Osteoblast (primary cell): ENCODE measurements around the gene NDRG3. TPM values are rescaled to one million over a fixed set of nuclear protein-coding genes. Genes with fewer than 3 reads are reported as not detected.

Experiments
- DNase-seq: peaks from one replicate; pipeline ENCODE4 v3.0.0; 2011; ENCODE audit warnings: low spot score, mixed read lengths; ENCODE audit not compliant: insufficient read length; ENCODE audit errors: missing footprints
- H2AFZ ChIP-seq: 2 replicates; pipeline ENCODE4 v1.6.0; 2011; ENCODE audit warnings: mild to moderate bottlenecking, low read length
- H3K27ac ChIP-seq: 2 replicates; pipeline ENCODE4 v1.5.1; 2011; ENCODE audit warnings: mild to moderate bottlenecking, low read depth, low read length, moderate library complexity
- H3K27me3 ChIP-seq: 2 replicates; pipeline ENCODE4 v1.6.0; 2012; ENCODE audit warnings: mild to moderate bottlenecking, control low read depth, inconsistent platforms, low read length, moderate library complexity; ENCODE audit not compliant: insufficient read depth
- H3K36me3 ChIP-seq: 2 replicates; pipeline ENCODE4 v1.5.1; 2011; ENCODE audit warnings: mild to moderate bottlenecking, low read length, control low read depth, moderate library complexity; ENCODE audit not compliant: insufficient read depth
- H3K4me1 ChIP-seq: 2 replicates; pipeline ENCODE4 v1.5.1; 2011; ENCODE audit warnings: mild to moderate bottlenecking, low read length, control low read depth, moderate library complexity; ENCODE audit not compliant: insufficient read depth
- H3K4me2 ChIP-seq: 2 replicates; pipeline ENCODE4 v1.6.0; 2011; ENCODE audit warnings: mild to moderate bottlenecking, low read length; ENCODE audit not compliant: insufficient read depth
- H3K4me3 ChIP-seq: fragments of 200-600 bp; sonication (generic); 3 replicates; pipeline ENCODE4 v1.5.1; 2012; ENCODE audit warnings: mild to moderate bottlenecking, low read length, inconsistent platforms; ENCODE audit not compliant: insufficient read depth
- H3K79me2 ChIP-seq: 2 replicates; pipeline ENCODE4 v1.6.0; 2012; ENCODE audit warnings: mild to moderate bottlenecking, low read length, control low read depth, inconsistent platforms; ENCODE audit not compliant: insufficient read depth
- H3K9me3 ChIP-seq: 2 replicates; pipeline ENCODE4 v1.5.1; 2011; ENCODE audit warnings: low read depth, low read length, control low read depth
- H4K20me1 ChIP-seq: 2 replicates; pipeline ENCODE4 v1.6.0; 2012; ENCODE audit warnings: mild to moderate bottlenecking, low read length, control low read depth; ENCODE audit not compliant: insufficient read depth
- total RNA-seq: library from RNA; depleted of rRNA; stranded (reverse); fragments of >200 nt; gene quantifications from 2 replicates; pipeline ENCODE4 v1.2.3, GENCODE V29; 2012
- TF ChIP-seq, protein P1 (sequence below): IDR thresholded peaks from 2 replicates; pipeline ENCODE4 v1.5.1; 2011; ENCODE audit warnings: mild to moderate bottlenecking, low read depth, low read length, moderate library complexity; ENCODE audit errors: extremely low read depth

NDRG3 gene
- total RNA-seq, 1 donor, result 26.4 TPM

DNA sequence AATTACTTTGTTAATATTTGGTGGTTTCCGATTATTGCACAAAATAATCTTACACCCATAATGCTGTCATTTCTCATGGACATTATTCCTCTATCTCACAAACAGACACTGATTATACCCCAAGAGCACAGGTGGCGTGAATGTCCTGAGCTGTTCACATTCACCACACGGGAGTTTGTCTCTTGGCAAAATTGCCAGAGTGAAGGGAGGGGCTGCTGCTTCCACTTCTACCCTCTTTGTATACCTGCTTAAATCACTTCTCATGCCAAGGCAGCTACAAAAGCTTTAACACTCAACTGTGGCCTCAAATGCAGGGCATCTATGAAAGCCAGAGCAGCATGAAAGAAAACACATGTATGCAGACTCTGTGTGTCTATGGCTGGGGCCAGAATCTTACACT is 58.0 kb downstream of the NDRG3 start:
- Histone ChIP-seq H3K27me3 (no peaks in the 10 kb centered on the region), H3K4me3 (no peak overlapping the region), H3K4me2 (no peak overlapping the region), H3K4me1 (no peaks in the 10 kb centered on the region), H4K20me1 (no peaks in the 10 kb centered on the region), H3K79me2 (no peaks in the 10 kb centered on the region), H3K27ac (no peak overlapping the region), H3K9me3 (no peaks in the 10 kb centered on the region), H3K36me3 (peaks cover 7% of the 10 kb centered on the region), H2AFZ (no peak overlapping the region)
- TF ChIP-seq, protein P1, sequence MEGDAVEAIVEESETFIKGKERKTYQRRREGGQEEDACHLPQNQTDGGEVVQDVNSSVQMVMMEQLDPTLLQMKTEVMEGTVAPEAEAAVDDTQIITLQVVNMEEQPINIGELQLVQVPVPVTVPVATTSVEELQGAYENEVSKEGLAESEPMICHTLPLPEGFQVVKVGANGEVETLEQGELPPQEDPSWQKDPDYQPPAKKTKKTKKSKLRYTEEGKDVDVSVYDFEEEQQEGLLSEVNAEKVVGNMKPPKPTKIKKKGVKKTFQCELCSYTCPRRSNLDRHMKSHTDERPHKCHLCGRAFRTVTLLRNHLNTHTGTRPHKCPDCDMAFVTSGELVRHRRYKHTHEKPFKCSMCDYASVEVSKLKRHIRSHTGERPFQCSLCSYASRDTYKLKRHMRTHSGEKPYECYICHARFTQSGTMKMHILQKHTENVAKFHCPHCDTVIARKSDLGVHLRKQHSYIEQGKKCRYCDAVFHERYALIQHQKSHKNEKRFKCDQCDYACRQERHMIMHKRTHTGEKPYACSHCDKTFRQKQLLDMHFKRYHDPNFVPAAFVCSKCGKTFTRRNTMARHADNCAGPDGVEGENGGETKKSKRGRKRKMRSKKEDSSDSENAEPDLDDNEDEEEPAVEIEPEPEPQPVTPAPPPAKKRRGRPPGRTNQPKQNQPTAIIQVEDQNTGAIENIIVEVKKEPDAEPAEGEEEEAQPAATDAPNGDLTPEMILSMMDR, result no peak
- DNase-seq, result no peak

- Histone ChIP-seq H3K27ac (no peak overlapping the region), H3K79me2 (no peaks in the 10 kb centered on the region), H3K4me2 (no peak overlapping the region), H4K20me1 (no peaks in the 10 kb centered on the region), H3K4me1 (no peaks in the 10 kb centered on the region), H3K36me3 (peaks cover 11% of the 10 kb centered on the region), H3K27me3 (no peaks in the 10 kb centered on the region), H2AFZ (no peak overlapping the region), H3K4me3 (no peak overlapping the region), H3K9me3 (no peaks in the 10 kb centered on the region)
- TF ChIP-seq, protein P1, result no peak
- no peak for DNase-seq
Observed at GRCh38 chr20:36686944-36687343, 58.9 kb downstream of the NDRG3 start.

GRCh38 chr20:36686504-36686903 is 59.4 kb downstream of the NDRG3 start:
- Histone ChIP-seq H3K36me3 (peaks cover 11% of the 10 kb centered on the region), H3K4me3 (no peak overlapping the region), H2AFZ (no peak overlapping the region), H3K27me3 (no peaks in the 10 kb centered on the region), H4K20me1 (no peaks in the 10 kb centered on the region), H3K9me3 (no peaks in the 10 kb centered on the region), H3K27ac (no peak overlapping the region), H3K79me2 (no peaks in the 10 kb centered on the region), H3K4me1 (no peaks in the 10 kb centered on the region), H3K4me2 (no peak overlapping the region)
- TF ChIP-seq, protein P1, result no peak
- DNase-seq, result no peak

- H3K4me3 ChIP-seq, result no peak overlapping the region
- no peak for DNase-seq
- no peak overlapping the region for H3K4me2 ChIP-seq
- H4K20me1 ChIP-seq, result no peaks in the 10 kb centered on the region
- H3K36me3 ChIP-seq, result peaks cover 14% of the 10 kb centered on the region
- H3K4me1 ChIP-seq, result no peaks in the 10 kb centered on the region
- no peaks in the 10 kb centered on the region for H3K9me3 ChIP-seq
- TF ChIP-seq, protein P1, result no peak
- H3K27me3 ChIP-seq, result no peaks in the 10 kb centered on the region
- no peaks in the 10 kb centered on the region for H3K79me2 ChIP-seq
- no peak overlapping the region for H2AFZ ChIP-seq
- no peak overlapping the region for H3K27ac ChIP-seq
Observed at GRCh38 chr20:36684747-36685146, 61.1 kb downstream of the NDRG3 start.
